ENCODE measurements around the gene MYOZ3.

The MYOZ3 gene, protein sequence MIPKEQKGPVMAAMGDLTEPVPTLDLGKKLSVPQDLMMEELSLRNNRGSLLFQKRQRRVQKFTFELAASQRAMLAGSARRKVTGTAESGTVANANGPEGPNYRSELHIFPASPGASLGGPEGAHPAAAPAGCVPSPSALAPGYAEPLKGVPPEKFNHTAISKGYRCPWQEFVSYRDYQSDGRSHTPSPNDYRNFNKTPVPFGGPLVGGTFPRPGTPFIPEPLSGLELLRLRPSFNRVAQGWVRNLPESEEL

DNA sequence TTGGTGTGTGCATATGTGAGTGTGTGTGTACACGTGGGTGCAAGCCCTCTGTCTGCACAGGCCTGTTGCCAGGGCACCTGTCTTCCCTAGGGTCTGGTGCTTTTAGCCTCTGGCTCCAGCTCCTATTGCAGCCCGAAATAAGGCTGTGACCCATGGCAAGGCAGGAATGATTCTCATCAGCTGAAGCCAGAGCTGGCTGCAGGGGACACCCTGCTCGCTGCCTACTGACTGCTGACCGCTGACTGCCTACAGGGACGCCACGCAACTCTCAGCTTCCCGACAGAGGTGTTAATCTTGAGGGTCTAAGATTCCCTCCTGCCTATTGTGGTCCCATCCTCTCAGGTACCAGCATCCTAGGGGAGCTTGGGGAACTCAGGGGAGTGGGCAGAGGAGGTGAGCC, at the start of gene MYOZ3:
Gene MYOZ3 (plus strand): TSS at position 166 of the 400 bp plus-strand sequence. CDS start 1,691 bp downstream, outside the sequence.
- no peak for DNase-seq

DNA sequence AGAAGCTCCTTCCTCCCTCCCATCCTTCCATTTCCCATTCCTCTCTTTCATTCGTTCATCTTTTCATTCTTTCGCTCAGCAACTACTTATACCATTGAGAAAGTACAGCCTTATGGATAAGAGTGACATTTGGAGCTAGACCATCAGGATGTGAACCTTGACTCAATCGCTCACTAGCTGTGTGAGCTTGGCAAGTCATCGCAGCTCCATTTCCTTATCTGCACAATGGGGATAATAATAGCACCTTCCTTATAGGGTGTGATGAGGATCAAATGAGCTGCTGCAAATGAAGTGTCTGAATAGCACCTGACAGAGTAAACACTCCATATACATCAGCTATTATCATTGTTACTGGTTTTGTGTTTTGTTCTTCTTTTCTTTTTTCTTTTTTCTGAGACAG, 48.6 kb upstream of the MYOZ3 start:
- DNase-seq: no peak

DNA sequence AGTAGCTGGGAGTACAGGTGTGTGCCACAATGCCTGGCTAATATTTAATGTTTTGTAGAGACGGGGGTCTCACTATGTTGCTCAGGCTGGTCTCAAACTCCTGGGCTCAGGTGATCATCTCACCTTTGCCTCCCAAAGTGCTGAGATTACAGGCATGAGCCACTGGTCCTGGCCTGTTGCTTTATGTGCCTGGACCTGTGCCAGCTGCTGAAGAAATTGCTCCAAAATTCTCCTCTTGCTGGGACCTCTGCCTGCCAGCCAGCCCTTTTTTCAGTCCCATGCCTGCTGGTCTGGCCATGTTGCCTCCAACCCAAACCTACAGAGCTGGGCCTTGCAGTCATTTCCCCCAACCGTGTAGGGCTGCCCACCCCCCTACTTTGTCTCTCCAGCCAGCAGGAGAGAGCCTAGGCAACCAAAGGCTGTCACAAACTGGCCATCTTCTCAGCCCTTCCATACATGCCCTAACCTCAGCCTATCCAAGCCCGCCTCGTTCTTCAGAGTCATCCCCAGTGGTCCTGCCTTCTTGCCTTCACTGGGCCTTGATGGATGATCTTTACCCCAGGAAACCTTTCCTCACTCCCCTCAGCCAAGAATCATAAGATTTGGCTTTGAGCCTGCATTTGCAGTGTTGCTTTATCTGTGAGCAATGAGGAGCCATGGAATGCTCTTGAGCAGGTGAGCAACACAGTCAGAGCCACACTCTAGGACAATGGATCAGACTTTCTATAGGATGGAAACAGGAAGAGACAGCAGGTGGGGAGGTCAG, 48.0 kb upstream of the MYOZ3 start:
- DNase-seq: no peak

DNA sequence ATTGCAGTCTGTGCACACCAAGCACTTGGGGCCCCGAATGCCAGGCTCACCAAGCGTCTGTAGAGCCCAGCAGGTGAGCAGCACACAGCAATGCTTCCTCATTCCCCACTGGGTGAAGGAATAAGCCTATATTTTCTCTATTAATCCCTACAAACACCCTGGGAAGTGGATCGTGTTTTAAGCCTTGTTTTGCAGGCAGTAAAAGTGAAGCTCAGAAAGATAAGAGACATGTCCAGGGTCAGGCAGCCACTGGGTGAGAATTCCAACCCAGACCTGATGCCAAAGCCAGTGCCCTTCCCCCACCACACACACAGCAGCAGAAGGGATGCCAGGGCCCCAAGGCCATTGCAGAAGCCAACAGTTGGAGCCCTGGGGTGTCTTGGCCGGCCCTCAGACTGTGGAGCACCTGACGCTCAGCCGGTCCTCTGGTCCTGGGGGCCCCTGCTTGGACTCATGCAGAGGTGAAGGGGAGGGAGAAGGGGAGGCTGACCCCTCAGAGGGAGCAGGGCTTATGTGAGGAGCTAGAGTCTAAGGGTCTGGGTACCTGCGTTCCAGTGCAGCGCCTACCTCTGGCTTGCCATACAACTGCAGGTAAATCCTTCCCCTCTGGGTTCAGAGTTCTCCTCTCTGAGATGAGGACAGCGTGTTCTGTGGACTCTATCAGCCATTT, 46.9 kb upstream of the MYOZ3 start:
- no peak for DNase-seq

DNA sequence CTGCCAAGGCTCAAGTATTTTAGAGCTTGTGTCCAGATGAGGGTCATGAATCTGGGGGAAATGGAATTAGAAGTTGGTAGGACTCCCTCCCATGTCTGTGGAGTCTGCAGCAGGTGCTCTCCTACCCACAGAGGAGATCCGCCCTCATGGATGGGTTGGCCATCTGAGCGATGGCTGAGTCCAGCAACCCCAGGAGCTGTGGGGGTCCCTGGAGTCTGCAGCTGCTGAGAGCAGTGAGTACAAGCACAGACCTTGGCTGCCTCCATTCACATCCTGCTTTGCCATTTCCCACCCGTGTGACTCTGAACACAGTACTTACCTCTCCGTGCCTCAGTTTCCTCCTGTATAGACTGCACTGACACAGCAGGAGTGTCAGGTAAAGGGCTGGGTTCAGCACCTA, 46.4 kb upstream of the MYOZ3 start:
- DNase-seq: no peak

DNA sequence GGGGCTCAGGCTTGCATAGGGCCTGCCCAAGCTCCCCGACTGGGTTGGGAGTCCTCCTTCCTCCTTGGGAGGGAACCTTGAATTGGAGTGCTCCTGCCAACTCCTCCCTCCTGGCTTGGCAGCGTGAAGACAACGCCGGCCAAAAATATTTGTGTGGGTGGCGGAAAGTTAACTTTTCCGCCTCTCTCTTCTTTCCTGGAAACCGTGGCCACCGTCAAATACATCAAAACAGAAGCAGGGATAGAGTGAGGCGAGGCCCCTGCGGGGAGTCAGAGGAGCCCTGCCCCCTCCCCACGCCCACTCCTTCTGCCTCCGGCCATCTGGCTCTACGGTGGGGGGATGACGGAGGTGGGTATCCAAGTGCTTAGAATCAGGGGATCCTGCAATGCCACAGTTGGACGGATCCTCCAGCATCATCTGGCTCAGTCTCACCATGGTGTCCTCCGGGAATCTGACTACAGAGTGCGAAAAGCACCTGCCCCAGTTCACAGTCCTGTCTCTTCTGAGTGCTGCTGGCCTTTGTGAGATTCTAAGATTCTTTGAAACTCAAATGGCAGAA, 45.8 kb upstream of the MYOZ3 start:
- DNase-seq: no peak

DNA sequence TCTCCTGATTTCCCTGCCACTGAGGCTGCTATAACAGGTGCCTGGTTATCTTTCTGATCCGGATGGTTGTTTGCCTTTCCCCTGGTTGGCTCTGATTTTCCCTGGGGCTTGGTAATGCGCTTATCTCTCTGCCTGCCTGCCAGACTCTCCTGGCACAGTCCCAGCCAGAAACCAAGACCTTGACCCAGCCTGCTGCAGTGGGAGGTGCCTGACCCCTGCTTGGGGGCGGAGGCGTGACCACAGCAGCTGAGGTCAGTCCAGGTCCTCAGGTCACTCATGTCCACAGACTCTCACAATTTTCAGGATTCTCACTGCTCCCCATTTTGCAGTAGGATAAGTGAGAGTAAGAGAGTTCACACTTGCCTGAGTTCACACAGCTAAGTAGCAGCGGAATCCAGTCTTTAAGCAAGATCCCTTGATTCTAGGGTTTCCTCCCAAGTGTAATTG, 45.0 kb upstream of the MYOZ3 start:
- no peak for DNase-seq

DNA sequence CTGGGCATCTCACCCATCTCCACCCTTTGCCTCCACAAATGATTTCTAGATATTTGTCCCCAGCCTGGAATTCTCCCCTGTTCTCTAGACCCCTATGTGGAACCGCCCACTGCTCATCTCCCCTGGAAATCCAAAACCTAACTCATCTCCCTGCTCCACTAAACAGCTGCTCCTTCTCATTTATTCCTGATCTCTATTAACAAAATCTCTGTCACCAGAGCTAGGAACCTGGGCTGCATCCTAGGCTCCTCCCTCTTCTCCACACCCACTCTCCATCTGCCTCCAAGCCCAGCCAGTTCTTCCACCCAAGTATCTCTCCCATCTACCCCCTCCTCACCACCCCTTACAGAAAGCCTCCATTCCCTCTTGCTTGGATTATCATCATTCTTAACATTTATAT, 44.5 kb upstream of the MYOZ3 start:
- no peak for DNase-seq

DNA sequence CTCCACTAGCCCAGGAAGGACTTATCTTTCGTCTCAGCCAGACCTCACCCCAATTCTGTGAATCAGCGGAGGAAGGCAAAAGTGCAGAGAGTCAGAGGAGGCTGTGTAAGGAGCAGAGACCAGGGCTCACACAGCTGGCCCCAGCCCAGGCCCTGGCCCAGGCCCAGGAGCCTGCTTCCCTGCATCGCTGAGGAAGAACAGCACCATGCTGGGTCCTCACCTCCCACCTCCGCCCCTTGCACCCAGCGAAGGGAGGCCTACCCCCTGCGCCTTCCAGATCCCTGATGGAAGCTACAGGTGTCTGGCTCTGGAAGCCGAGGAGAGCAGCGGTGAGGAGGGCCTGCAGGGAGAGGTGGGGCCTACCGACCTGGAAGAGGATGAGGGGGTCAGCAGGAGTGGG, 42.9 kb upstream of the MYOZ3 start:
- DNase-seq: no peak

DNA sequence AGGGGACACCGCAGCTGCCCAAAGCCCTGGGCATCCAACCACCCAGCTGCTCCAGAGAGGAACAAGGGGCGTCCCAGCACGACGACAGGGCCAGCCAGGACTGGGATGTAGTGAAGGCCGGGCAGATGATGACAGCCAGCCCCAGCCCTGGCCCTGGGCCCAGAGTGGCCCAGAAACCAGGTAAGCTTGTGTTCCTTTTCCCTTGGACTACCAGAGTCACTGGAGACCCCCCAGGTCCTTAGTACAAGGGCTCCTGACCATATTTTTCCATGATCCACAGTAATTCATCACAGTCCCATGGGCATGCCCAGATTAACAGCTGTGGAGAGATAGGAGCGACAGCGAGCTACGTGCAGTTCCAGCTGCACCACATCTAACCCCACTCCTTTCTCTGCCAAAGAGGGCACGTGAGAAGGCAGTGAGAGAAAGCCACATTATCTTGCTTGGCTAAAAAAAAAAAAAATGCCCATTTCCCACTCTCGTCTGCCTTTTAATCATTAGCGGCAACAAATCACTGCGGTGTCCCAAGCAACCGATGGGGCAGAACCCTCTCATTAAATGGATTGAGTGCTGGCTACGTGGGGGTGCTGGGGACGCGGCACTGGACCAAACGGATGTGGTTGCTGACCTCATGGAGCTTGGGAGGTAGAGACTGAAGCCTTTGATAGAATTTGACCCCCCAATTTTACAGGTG, 42.3 kb upstream of the MYOZ3 start:
- DNase-seq: no peak

DNA sequence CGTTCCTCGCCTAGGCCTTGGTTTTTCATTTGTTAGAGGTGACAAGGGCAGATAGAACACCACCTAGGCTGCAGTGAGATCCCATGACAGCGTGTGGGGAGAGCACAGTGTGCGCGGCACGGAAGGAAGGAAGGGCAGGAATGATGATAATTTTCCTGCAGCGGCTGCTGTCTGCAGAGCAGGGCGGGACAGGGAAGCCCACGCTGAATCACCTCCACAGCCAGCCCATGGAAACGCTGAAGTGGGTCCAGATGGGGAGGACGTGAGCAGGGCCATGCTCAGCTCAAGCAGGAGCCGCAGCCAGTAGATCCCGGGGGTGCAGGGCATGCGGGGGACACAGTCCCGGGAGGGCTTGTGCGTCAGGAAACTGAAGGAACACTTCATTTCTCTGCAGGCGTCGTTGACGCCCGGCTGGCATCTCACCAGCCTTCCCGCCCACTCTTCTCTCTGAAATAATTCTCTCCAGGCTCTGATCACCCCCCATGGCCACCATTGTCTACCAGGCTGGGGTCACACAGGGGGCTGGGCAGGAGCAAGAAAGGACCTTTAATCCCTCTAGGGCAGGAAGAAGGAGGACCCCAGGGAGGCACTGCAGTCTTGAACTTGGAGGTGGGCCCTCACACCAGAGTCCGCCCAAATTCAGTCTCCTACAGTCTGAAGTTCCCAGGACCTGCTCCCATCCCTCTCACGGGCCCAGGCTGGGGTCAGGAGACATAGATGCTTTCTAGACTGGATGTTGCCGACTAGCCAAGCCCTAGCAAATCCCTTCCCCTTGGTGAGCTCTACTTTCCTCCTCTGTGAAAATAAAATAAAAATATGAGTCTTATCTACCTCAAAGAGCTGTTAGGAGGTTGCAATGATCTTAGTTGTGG, 41.5 kb upstream of the MYOZ3 start:
- no peak for DNase-seq

DNA sequence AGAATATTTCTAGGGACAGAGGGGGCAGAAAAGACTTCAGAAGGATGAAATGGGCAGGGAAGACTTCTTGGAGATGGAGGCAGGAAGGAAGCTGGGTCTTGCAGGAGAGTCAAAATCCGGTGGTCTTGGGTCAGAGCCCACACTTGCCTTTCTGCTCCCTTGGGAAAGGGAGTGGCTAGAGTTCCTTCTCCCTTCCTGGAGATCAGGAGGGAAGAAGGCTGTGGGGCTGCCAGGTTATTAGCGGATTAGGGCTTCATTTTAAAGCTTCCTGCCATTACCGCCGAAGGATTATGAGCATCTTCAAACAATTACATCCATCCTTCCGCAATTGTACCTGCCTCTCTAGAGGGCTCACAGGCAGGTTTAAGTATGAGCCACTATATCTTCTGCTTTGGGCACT, 39.8 kb upstream of the MYOZ3 start:
- no peak for DNase-seq

DNA sequence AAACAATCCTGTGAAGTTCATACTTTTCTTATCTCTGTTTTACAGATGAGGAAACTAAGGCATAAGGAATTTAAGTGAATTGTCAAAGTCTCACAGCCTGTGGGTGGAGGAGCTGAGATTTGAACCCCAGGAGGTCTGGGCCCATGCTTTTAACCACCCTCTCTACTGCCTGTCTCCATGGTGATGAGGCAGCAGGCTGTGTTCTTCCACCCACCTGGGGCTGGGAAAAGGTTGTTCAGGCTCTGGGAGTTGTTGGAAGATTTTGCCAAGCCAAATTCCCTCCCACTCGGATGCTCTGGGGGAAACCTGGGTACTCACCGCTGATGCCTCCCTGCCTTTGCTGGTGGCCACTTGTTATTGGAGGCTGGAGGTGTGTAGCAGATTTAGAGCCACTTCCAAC, 38.9 kb upstream of the MYOZ3 start:
- no peak for DNase-seq

DNA sequence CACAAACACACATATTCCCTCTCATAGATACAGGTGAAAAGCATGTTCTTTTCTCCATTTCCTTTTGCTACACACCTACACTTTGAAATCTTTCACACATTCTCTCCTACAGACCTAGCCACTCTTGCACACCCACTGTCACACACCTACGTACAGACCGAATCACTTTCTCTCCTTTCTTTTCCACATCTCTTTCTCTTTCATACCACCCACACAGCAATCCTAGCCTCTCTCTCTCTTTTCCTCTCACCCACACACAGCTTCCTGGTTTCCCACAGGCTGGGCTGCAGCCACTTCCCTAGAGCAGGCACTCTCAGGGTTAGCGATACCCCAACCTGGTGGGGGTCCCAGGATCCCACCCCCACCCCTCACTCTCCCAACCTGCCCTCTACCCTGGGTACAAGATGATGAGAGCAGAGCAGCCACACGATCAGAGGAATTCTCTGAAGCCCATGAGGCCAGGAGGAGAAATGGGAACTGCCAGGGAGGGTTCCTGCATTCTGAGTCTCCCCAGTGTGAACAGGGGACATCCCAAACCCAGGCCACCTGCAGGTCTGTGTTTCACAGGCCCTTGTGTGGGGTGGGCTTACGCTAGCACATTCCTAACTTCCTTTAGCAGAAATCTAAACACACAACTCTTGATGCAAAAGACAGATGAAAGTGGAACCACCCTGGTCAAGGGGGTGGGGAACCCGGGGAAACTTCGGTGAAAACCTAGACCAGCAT, 37.7 kb upstream of the MYOZ3 start:
- DNase-seq: no peak

DNA sequence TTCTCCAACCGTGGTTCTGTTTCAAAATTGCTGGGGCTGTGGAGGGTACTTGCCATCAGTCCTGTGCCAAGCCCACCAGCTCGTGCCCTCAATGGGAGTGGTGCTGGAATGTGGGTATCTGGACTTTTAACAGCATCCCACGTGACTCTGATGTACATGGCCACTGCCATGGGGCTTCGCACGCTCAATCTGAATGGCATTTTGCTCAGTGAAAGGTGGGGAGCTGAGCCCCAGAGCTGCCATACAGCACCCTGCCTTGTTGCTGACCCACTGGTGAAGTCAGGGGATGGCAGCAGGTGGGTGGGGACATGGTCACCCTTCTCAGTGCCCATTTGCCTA, 37.2 kb upstream of the MYOZ3 start:
- no peak for DNase-seq

DNA sequence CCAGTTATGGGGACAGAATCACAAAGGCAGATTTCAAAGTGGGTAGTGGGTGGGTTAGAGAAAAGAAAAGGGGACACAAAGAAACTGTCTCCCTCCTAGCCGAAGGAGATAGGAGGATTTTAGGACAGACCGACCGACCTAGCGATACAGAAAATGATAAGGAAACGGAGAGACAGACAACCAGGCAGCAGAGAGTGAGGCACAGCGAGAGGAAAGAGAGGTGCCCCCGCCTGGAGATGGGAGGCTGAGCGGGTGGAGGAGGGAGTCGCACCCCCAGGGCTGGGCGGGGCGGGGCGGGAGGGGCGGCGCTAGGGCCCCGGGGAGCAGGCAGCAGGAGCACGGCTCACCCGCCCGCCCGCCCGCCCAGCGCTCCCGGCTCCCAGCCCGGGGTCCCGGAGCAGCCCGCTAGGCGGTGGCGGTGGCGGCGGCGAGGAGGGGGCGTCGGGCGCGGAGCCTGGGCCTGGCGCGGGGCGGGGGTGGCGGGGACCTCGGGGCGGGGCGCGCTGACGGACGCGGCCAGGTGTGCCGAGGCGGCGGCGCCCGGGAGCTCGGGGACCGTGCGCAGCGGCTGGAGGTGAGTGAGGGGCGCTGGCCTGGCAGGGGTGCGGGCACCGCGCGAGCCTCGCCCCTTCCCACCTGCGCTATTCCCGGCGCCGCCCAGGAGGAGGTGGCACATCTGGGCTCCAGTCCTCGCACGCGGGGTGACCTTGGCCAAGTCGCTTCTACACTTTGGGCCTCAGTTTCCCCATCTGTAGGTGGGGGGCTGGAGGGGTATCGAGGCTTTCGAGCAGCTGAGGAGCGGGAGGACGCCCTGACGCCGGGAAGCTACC, 36.5 kb upstream of the MYOZ3 start:
- DNase-seq: no peak

DNA sequence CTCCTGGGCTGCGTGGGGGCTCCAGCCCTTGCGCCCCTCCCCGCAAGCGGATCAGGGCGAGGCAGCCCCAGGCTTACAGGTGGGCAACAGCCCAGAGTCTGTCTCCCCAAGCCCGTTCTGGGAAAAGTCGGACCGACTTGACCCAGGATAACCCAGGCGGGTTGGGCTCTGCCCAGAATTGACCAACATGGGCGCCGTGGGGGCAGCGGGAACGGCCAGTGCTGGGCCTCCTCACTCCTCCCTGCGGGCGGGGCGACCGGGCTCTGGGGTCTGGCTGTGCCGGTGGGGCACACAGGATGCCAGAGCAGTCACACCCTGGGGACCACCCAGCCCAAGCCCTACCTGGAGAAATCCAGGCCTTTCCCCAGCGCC, 35.9 kb upstream of the MYOZ3 start:
- DNase-seq: no peak

DNA sequence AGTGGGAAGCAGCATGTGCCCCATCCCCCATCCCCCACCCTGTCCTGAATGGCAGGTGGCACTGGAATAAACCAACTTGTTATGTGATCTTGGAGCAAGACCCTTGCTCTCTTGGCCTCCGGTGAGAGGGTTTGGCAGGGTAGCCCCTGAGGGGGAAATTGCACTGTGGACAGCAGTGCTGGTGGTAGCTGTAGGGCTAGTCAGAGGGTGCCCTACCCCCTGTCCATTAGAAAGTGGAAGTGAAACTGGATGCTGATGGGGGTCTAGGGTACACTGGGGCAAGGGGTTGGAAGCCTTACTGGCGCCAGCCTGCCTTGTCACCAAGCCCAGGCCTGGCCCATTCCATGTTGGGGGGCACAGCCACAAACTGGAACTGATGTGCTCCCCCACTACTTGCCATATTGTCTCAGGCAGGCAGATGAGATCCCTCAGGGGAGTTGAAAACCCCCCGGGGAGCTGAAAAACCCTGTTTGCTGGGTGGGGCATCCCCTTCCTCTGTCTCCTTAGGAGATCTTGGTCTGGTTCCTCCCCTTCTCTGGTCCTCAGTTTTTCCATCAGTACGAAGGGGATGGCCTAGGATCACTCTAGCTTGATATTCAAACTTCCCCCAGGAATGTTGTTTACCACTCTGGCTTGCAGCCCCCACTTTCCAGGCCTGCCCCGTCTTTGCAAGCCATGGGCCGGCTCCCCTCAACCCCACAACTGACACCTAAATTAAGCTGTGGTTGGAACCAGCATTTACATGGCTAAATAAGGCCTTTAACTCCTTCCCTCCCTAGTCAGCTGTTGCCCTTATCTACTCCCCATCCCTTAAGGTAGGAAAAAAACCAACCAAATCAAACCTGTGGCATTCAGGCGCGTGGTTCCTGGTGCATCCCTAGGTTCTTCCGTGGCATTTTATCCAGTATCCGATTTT, 35.0 kb upstream of the MYOZ3 start:
- no peak for DNase-seq

DNA sequence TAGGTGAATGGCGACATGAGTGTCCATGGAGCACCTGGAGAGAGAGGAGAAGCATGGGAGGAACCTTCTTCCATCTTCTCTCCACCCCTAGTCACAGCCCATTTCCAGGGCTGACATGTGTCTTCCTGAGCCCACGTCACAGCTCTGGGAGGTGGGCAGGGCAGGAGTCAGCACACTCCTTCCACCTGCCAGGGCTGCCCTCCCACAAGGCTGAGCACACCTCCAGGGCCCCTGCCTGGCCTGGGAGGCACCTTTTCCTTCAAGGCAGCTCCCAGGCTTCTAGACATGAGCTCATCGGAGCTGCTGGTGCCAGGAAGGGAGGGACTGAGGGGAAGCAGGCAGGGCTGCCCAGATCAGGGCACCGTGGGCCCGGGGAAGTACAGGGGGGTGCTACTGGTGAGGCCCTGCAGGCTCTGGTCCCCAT, 34.2 kb upstream of the MYOZ3 start:
- no peak for DNase-seq

Measured in DMS153 (cell line).